ENCODE measurements around the gene SMAD1.

The SMAD1 gene

GRCh38 chr4:145488310-145488709 is 6.7 kb downstream of the SMAD1 start:
- DNase-seq (ENCODE audit: low read depth in 4 of 4, low spot score in 1 of 4) = no peak

GRCh38 chr4:145489556-145489955 is 7.9 kb downstream of the SMAD1 start:
- DNase-seq (ENCODE audit: low read depth in 4 of 4, low spot score in 1 of 4) = no peak

DNA sequence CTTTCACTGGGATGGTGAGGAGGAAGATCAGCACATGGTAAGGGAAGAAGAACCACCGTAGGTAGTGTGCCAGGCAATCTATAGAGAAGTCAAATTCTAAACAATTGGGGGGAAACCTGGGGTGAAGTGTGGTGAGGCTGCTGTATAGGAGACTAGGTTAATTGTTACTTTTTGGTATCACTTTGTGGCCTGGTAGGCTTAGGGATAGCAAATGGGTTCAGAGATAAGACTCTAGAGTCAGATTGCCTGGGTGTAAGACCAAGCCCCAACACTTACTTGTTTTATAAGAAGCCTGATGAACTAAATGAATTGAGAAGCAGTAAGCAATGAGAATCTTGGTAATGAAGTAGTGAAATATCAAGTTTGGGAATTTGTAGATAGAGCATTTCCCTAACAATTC is 8.7 kb downstream of the SMAD1 start:
- no peak for DNase-seq (ENCODE audit: low read depth in 4 of 4, low spot score in 1 of 4)

GRCh38 chr4:145490796-145491195 is 9.1 kb downstream of the SMAD1 start:
- no peak for DNase-seq (ENCODE audit: low read depth in 4 of 4, low spot score in 1 of 4)

- DNase-seq (ENCODE audit: low read depth in 4 of 4, low spot score in 1 of 4) = no peak
Measured at GRCh38 chr4:145492376-145492775, 10.7 kb downstream of the SMAD1 start.

GRCh38 chr4:145493166-145493565 is 11.5 kb downstream of the SMAD1 start:
- DNase-seq (ENCODE audit: low read depth in 4 of 4, low spot score in 1 of 4) = no peak

DNA sequence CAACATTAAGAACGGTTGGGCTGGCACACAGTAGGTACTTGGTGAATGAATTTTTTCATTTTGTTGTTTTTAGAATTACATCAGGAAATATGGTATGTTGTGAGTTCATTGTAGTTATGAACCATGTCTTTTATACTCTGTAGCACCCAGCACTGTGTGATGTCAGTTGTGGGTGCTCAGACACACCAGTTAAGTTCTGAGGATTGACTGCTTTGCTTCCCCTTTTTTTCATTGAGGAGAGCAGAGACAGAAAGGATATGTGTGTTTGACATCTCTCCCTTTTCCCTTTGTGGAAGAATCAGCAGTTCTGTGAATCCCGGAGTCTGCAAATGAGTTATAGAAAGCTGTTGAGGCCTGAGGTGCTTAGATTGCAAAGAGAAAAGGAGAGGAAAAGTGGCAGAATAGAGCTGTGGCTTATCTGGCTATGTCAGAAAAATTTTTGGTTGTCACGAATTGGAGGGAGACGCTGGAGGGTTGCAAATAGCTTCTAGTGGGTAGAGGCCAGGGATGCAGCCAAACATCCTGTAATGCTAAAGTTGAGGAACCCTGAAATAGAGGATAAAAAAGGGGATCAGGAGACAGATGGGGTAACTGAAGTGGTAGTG is 13.1 kb downstream of the SMAD1 start:
- no peak for DNase-seq (ENCODE audit: low read depth in 4 of 4, low spot score in 1 of 4)

- no peak for DNase-seq (ENCODE audit: low read depth in 4 of 4, low spot score in 1 of 4)
Measured at GRCh38 chr4:145496292-145496691, 14.6 kb downstream of the SMAD1 start.

DNA sequence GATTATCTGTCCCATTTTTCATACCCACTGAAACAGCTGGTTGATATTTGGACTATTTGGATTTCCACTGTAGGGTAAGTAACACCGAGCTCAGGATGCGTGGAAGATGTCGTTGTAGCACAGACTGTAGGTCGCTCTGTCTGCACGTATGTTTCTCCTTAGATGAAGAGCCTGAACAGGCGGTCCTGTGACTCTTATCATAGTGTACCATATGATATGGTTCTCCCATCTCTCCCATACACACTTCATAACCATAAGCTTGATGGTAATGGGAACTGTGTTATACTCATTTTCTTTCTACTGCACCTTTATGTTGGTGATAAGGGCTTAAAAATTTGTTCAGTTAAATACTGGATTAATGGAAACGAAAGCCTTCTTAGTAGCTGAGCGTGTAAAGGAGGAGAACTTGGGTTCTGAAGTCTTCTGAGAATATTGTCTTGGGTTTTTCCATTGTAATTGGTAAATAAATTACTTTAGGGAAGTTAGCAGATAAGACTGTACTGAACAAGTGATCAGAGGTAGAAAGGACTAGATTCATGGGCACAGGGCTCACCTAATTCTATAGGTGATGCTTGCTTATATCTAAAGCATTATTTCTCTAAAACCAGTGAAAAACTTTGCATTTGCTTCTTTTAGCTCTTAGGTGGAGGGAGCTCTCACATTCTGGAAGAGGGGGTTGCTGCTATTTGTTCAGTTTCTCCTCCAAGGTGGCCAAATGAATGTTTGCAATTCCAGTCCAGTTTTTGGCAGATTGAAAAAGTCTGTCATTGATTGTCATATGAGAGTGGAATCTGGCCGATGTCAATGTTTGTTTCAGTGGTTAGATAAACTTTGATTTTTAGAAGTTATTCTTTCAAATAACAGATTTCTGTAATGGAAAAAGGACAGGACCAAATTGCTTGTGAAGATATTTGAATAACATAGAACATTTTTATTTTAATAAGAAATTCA is 15.8 kb downstream of the SMAD1 start:
- DNase-seq (ENCODE audit: low read depth in 4 of 4, low spot score in 1 of 4) = no peak

DNA sequence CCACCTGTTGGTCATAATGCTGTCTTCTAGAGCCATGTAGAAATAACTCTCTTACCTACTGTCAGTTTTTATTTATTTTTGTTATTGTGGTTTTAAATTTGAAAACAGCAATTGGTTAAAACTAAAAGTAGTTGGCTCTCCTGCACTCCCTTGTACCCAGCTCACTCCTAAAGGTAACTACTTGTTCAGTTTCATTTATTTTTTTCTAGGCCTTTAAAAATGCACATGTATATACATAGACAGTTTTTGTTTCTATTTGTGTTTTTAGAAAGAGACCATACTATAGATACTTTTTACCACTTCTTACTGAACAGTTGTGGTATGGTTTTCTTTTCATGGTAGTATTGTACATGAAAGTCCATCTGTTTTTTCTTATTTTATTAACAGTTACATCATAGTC is 16.8 kb downstream of the SMAD1 start:
- no peak for DNase-seq (ENCODE audit: low read depth in 4 of 4, low spot score in 1 of 4)

- DNase-seq (ENCODE audit: low read depth in 4 of 4, low spot score in 1 of 4) = no peak
Measured at GRCh38 chr4:145501051-145501660, 19.5 kb downstream of the SMAD1 start.

- no peak for DNase-seq (ENCODE audit: low read depth in 4 of 4, low spot score in 1 of 4)
Measured at GRCh38 chr4:145502809-145503208, 21.2 kb downstream of the SMAD1 start.

DNA sequence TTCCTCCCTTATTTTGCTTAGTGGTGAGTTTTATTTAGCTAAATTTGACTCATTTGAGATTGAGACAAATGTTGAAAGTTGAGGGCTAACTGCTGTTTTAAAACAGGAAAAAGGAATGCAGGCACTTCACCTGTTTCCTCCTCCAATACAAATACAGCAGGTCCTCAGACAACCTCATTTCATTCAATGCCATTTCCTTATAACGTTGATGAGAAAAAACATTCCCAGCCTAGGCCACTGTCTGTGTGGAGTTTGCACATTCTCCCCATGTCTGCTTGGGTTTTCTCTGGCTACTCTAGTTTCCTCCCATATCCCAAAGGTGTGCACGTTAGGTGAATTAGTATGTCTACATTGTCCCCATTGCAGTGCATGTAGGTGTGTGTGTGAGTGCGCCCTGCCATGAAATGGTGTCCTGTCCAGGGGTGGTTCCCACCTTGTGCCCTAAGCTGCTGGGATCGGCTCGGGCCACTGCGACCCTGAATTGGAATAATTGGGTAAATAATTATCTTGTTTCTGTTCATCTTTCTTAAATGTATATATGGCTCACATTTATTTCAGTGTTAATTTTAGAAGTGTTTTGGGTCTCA is 21.9 kb downstream of the SMAD1 start:
- DNase-seq (ENCODE audit: low read depth in 4 of 4, low spot score in 1 of 4) = no peak

DNA sequence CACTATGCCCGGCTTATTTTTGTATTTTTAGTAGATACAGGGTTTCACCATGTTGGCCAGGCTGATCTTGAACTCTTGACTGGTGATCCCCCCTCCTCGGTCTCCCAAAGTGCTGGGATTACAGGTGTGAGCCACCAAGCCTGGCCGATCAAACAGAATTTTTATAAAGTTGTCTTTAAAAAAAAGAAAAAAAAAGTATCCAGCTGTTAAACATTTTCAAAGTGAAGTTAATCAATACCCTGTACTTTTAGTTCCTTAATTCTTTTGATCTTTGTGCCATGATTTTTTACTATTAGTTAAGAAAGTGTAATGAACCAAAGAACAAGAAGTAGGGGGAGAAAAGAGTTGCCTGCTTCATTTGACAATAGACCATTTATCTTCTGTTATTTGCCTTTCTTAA is 24.3 kb downstream of the SMAD1 start:
- DNase-seq (ENCODE audit: low read depth in 4 of 4, low spot score in 1 of 4) = no peak

DNA sequence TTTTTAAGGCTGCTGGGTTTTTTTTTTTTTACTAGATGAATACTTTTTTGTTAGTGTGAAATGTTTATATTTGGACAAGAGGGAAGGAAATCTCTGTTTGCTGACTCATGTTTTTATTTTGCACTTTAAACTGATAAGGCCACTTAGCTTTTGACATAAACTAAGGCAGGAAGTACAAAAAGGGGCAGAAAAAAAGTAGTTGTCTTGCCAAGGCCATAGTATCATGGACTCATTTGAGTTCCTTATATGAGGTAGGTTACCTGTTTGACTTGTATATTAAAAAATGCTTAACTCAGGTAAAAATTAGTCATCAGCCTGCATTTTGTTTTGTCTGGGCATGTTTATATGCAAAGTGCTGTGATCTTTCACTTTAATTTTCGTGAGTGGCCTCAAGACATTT is 26.0 kb downstream of the SMAD1 start:
- DNase-seq (ENCODE audit: low read depth in 4 of 4, low spot score in 1 of 4) = no peak

- no peak for DNase-seq (ENCODE audit: low read depth in 4 of 4, low spot score in 1 of 4)
Measured at GRCh38 chr4:145511913-145512522, 30.4 kb downstream of the SMAD1 start.

GRCh38 chr4:145513020-145513621 is 31.5 kb downstream of the SMAD1 start:
- DNase-seq (ENCODE audit: low read depth in 4 of 4, low spot score in 1 of 4) = no peak

- DNase-seq (ENCODE audit: low read depth in 4 of 4, low spot score in 1 of 4) = no peak
Measured at GRCh38 chr4:145520172-145520571, 38.5 kb downstream of the SMAD1 start.

GRCh38 chr4:145521282-145521681 is 39.6 kb downstream of the SMAD1 start:
- DNase-seq (ENCODE audit: low read depth in 4 of 4, low spot score in 1 of 4) = no peak

- no peak for DNase-seq (ENCODE audit: low read depth in 4 of 4, low spot score in 1 of 4)
Measured at GRCh38 chr4:145523117-145523516, 41.5 kb downstream of the SMAD1 start.

GRCh38 chr4:145524552-145524951 is 42.9 kb downstream of the SMAD1 start:
- no peak for DNase-seq (ENCODE audit: low read depth in 4 of 4, low spot score in 1 of 4)

All from stimulated activated CD4-positive, alpha-beta T cell treated with anti-CD3 and anti-CD28 coated beads, Interleukin-1b, Interleukin-23, amount 100 ng/mL, for 24 hours (primary cell).